GM10266 (cell line): ENCODE measurements around the gene CAV1.

Experiments used
- DNase-seq: peaks from one replicate; pipeline ENCODE4 v3.0.0; 2012; ENCODE audit errors: extremely low spot score
- TF ChIP-seq, protein P1 (sequence below): IDR thresholded peaks from 2 replicates; pipeline ENCODE4 v1.5.1; 2012; ENCODE audit warnings: mild to moderate bottlenecking, low read depth; ENCODE audit not compliant: control insufficient read depth, insufficient read depth; ENCODE audit errors: missing control alignments

Gene CAV1

DNA sequence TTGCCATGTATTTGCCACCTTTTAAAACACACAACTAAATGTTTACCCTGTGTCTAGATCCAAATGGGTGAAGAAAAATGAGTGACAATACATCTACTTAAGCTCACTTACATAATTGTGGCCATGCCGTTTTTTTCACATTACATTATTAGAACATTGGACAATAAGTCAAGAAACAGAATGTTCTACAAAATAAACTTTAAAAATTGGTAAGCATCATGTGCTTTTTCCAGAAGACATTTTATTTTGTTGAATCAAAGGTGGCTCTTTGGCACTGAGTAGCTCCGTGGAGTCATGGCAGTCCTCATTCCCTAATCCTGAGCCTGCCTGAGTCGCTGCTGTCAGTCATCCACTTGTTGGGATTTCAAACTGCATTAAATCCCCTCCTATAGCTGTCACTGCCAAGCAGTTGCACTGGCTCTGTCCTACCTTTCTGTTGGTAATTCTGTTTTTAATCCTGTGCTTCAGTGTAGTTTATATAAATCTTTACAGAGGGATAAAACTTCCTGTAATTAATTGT lies 32.3 kb downstream of the CAV1 start:
- TF ChIP-seq, protein P1, sequence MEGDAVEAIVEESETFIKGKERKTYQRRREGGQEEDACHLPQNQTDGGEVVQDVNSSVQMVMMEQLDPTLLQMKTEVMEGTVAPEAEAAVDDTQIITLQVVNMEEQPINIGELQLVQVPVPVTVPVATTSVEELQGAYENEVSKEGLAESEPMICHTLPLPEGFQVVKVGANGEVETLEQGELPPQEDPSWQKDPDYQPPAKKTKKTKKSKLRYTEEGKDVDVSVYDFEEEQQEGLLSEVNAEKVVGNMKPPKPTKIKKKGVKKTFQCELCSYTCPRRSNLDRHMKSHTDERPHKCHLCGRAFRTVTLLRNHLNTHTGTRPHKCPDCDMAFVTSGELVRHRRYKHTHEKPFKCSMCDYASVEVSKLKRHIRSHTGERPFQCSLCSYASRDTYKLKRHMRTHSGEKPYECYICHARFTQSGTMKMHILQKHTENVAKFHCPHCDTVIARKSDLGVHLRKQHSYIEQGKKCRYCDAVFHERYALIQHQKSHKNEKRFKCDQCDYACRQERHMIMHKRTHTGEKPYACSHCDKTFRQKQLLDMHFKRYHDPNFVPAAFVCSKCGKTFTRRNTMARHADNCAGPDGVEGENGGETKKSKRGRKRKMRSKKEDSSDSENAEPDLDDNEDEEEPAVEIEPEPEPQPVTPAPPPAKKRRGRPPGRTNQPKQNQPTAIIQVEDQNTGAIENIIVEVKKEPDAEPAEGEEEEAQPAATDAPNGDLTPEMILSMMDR, result no peak
- DNase-seq, result no peak

- TF ChIP-seq, protein P1, result no peak
- no peak for DNase-seq
These were observed 33.1 kb downstream of the CAV1 start for GRCh38 chr7:116557901-116558300.

GRCh38 chr7:116560021-116560970 lies 35.5 kb downstream of the CAV1 start:
- no peak for DNase-seq
- TF ChIP-seq, protein P1, result no peak

GRCh38 chr7:116561697-116562483 lies 37.1 kb downstream of the CAV1 start:
- TF ChIP-seq, protein P1, result no peak
- no peak for DNase-seq

GRCh38 chr7:116562529-116563121 lies 37.8 kb downstream of the CAV1 start:
- TF ChIP-seq, protein P1, result no peak
- DNase-seq, result no peak

- TF ChIP-seq, protein P1, result no peak
- no peak for DNase-seq
These were observed 41.1 kb downstream of the CAV1 start for GRCh38 chr7:116565981-116566380.

DNA sequence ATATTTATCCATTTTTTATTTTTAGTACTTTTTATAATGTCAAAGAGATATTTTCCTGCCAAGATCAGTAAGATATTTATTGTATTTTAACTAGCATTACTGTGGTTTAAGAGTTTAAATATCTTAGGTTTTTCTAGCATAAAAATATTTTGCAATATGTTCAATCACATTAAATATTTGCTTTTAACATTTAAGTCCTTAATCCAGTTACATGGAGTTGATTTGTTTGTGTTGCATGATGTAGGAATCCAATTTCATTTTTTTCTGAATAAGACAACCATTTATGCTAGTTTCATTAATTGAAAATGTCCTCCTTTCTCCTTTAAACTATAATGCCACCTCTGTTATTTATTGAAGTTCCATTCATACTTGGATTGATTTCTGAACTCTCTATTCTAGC lies 41.8 kb downstream of the CAV1 start:
- DNase-seq, result no peak
- TF ChIP-seq, protein P1, result no peak
